A549 treated with AZD9567 at 1 μM for 4 hours (cell line): ENCODE measurements around the gene TBC1D3H. TPM values are rescaled to one million over a fixed set of nuclear protein-coding genes. Genes with fewer than 3 reads are reported as not detected.

ENCODE experiments used
- total RNA-seq: library from RNA; stranded (reverse); fragments of 200-300 nt; extraction: Qiagen RNA extraction; gene quantifications from 5 replicates; pipeline ENCODE4 v1.2.3, GENCODE V29; 2022; ENCODE audit not compliant: insufficient read depth

Gene TBC1D3H
- not detected in 5 replicates for total RNA-seq

GRCh38 chr17:36388385-36389245, at the start of gene TBC1D3H:
TSS of gene TBC1D3H (minus strand) at chr17:36388435. CDS start at chr17:36386895, 1,540 bp downstream.

Other genes with a start within 250 kb of the TBC1D3H start
- gene TBC1D3B, start 211.8 kb downstream of the TBC1D3H start, total RNA-seq = 3.5 to 4.6 TPM (median 3.8 TPM) in 4 of 5 replicates, not detected in the other
- not detected in 5 replicates for gene CCL3L1, start 191.7 kb downstream of the TBC1D3H start, total RNA-seq
- not detected in 5 replicates for gene CCL4L2, start 177.4 kb downstream of the TBC1D3H start, total RNA-seq
- gene TBC1D3I, start 123.9 kb downstream of the TBC1D3H start, total RNA-seq = 0.10 to 0.60 TPM (median 0.27 TPM) in 4 of 5 replicates, not detected in the other
- gene TBC1D3G, start 64.6 kb downstream of the TBC1D3H start, total RNA-seq = not detected in 5 replicates
- gene ZNHIT3, start 98.2 kb upstream of the TBC1D3H start, total RNA-seq = 52.6 to 89.5 TPM (median 86.9 TPM) in 5 replicates
- gene MYO19, start 146.4 kb upstream of the TBC1D3H start, total RNA-seq = 41.0 to 64.2 TPM (median 61.8 TPM) in 5 replicates
- 23.4 to 25.9 TPM (median 24.7 TPM) in 5 replicates for gene PIGW, start 146.6 kb upstream of the TBC1D3H start, total RNA-seq
- 64.6 to 70.5 TPM (median 69.4 TPM) in 5 replicates for gene GGNBP2, start 156.5 kb upstream of the TBC1D3H start, total RNA-seq
- 6.3 to 10.2 TPM (median 8.7 TPM) in 5 replicates for gene DHRS11, start 203.4 kb upstream of the TBC1D3H start, total RNA-seq
- gene MRM1, start 213.1 kb upstream of the TBC1D3H start, total RNA-seq = 6.9 to 17.0 TPM (median 16.3 TPM) in 5 replicates